ENCODE measurements around the gene EIF2A. TPM values are rescaled to one million over a fixed set of nuclear protein-coding genes. Genes with fewer than 3 reads are reported as not detected.

EIF2A gene
- polyA plus RNA-seq, 3 donors = 48.5 to 88.7 (median 50.8) TPM

- H2AFZ ChIP-seq (ENCODE audit: insufficient read depth, low read depth, low read length, poor library complexity, severe bottlenecking) = no peak overlapping the region
- Mint-ChIP-seq H3K27me3 (ENCODE audit: low read depth in 3 of 3) (no peaks in the 10 kb centered on the region), H3K4me1 (peaks cover 37% of the 10 kb centered on the region), H3K27ac (no peak overlapping the region), H3K9me3 (peaks cover 0 to 2% (median 0%) of the 10 kb centered on the region in 7 donors), H3K4me3 (no peak overlapping the region), H3K36me3 (peaks cover 28 to 32% of the 10 kb centered on the region in 2 donors)
- peaks cover 80% of the 10 kb centered on the region for H4K20me1 ChIP-seq (ENCODE audit: insufficient read depth, low read length)
- no peak overlapping the region for H3K4me2 ChIP-seq (replicated peaks; ENCODE audit: extremely low read depth, low read length, poor library complexity, severe bottlenecking)
- H3K9ac ChIP-seq (ENCODE audit: insufficient read depth, low read length, poor library complexity, severe bottlenecking) = no peak overlapping the region
- peaks cover 13 to 32% of the 10 kb centered on the region in 2 donors for H3K36me3 ChIP-seq (replicated peaks in 1 of 2; ENCODE audit: control insufficient read depth in 1 of 2, insufficient read depth in 2 of 2, low read length in 2 of 2)
- DNase-seq = no peak
- H3K9me3 ChIP-seq (replicated peaks in 1 of 2; ENCODE audit: control insufficient read depth in 1 of 2, insufficient read depth in 1 of 2, low read length in 2 of 2) = no peaks in the 10 kb centered on the region
- H3K27ac ChIP-seq (ENCODE audit: low read depth in 1 of 2, low read length in 2 of 2) = no peak overlapping the region
- peaks cover 5 to 19% of the 10 kb centered on the region in 2 donors for H3K4me1 ChIP-seq (ENCODE audit: control insufficient read depth in 1 of 2, insufficient read depth in 2 of 2, low read length in 2 of 2)
- H3K4me3 ChIP-seq (replicated peaks in 1 of 3; ENCODE audit: low read depth in 2 of 3, low read length in 3 of 3) = no peak overlapping the region
- no peaks in the 10 kb centered on the region for H3K27me3 ChIP-seq (ENCODE audit: control insufficient read depth in 2 of 2, insufficient read depth in 2 of 2, low read length in 2 of 2)
- WGBS (ENCODE audit: insufficient coverage) = no CpG with 5 or more reads among the region's 1 CpG
- intact Hi-C loops (cut with micrococcal nuclease) = no loop called here
- TF ChIP-seq CTCF (IDR thresholded peaks at IDR 0.05) = no peak
- peaks cover 81% of the 10 kb centered on the region for H3K79me2 ChIP-seq (ENCODE audit: insufficient read depth, low read length)
Observed at GRCh38 chr3:150612494-150612893, 65.9 kb downstream of the EIF2A start.

GRCh38 chr3:150613034-150613433 is 66.4 kb downstream of the EIF2A start:
- Mint-ChIP-seq H3K27ac (peak overlapping the region in 2 of 7 donors; percentile 20 to 33), H3K27me3 (ENCODE audit: low read depth in 3 of 3) (no peaks in the 10 kb centered on the region), H3K4me1 (peaks cover 32% of the 10 kb centered on the region), H3K36me3 (peaks cover 28 to 29% of the 10 kb centered on the region in 2 donors), H3K9me3 (peaks cover 0 to 2% (median 0%) of the 10 kb centered on the region in 7 donors), H3K4me3 (no peak overlapping the region)
- Histone ChIP-seq H3K36me3 (replicated peaks in 1 of 2; ENCODE audit: control insufficient read depth in 1 of 2, insufficient read depth in 2 of 2, low read length in 2 of 2) (peaks cover 13 to 33% of the 10 kb centered on the region in 2 donors), H3K4me3 (replicated peaks in 1 of 3; ENCODE audit: low read depth in 2 of 3, low read length in 3 of 3) (no peak overlapping the region), H3K9ac (ENCODE audit: insufficient read depth, low read length, poor library complexity, severe bottlenecking) (no peak overlapping the region), H2AFZ (ENCODE audit: insufficient read depth, low read depth, low read length, poor library complexity, severe bottlenecking) (no peak overlapping the region), H3K9me3 (replicated peaks in 1 of 2; ENCODE audit: control insufficient read depth in 1 of 2, insufficient read depth in 1 of 2, low read length in 2 of 2) (no peaks in the 10 kb centered on the region), H3K27ac (ENCODE audit: low read depth in 1 of 2, low read length in 2 of 2) (peak overlapping the region in 1 of 2 donors; percentile 41), H3K27me3 (ENCODE audit: control insufficient read depth in 2 of 2, insufficient read depth in 2 of 2, low read length in 2 of 2) (no peaks in the 10 kb centered on the region), H3K4me2 (replicated peaks; ENCODE audit: extremely low read depth, low read length, poor library complexity, severe bottlenecking) (no peak overlapping the region), H3K79me2 (ENCODE audit: insufficient read depth, low read length) (peaks cover 81% of the 10 kb centered on the region), H4K20me1 (ENCODE audit: insufficient read depth, low read length) (peaks cover 80% of the 10 kb centered on the region), H3K4me1 (ENCODE audit: control insufficient read depth in 1 of 2, insufficient read depth in 2 of 2, low read length in 2 of 2) (peaks cover 5 to 16% of the 10 kb centered on the region in 2 donors)
- intact Hi-C loops (cut with micrococcal nuclease) = no loop called here
- no peak for TF ChIP-seq CTCF (IDR thresholded peaks at IDR 0.05)
- no CpG with 5 or more reads among the region's 2 CpGs for WGBS (ENCODE audit: insufficient coverage)
- no peak for DNase-seq
